ENCODE measurements around the gene FAM221B. TPM values are rescaled to one million over a fixed set of nuclear protein-coding genes. Genes with fewer than 3 reads are reported as not detected.
A peak's percentile ranks its signal among the peaks of the same experiment; 100 is the strongest.

The FAM221B gene
- total RNA-seq, 1 donor from 2014 or later: 1.1 TPM

DNA sequence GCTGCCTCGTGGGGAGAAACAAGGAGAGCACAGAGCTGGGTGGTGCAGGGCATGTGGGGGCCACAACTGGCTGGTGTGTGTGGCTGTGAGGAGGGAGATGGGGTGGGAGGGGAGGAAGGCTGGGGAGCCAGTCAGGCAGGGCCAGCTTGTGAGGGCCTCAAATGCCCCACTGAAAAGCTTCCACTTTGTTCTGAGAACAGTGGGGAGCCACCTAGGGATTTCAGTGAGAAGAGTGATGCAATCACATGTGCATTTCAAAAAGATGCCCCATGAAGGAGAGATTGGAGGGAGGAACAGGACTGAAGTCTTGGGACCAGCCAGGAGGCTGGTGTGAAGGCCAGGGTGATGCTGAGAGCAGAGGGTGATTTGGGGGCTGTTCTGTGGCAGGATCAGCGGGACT, 40.4 kb upstream of the FAM221B start:
- TF ChIP-seq, protein P1, sequence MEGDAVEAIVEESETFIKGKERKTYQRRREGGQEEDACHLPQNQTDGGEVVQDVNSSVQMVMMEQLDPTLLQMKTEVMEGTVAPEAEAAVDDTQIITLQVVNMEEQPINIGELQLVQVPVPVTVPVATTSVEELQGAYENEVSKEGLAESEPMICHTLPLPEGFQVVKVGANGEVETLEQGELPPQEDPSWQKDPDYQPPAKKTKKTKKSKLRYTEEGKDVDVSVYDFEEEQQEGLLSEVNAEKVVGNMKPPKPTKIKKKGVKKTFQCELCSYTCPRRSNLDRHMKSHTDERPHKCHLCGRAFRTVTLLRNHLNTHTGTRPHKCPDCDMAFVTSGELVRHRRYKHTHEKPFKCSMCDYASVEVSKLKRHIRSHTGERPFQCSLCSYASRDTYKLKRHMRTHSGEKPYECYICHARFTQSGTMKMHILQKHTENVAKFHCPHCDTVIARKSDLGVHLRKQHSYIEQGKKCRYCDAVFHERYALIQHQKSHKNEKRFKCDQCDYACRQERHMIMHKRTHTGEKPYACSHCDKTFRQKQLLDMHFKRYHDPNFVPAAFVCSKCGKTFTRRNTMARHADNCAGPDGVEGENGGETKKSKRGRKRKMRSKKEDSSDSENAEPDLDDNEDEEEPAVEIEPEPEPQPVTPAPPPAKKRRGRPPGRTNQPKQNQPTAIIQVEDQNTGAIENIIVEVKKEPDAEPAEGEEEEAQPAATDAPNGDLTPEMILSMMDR (conservative IDR thresholded peaks at IDR 0.05): no peak
- H3K27ac Mint-ChIP-seq: no peak overlapping the region
- no peaks in the 10 kb centered on the region for H3K36me3 Mint-ChIP-seq
- H3K4me1 Mint-ChIP-seq (ENCODE audit: unreplicated experiment): no peaks in the 10 kb centered on the region
- peaks cover 5% of the 10 kb centered on the region for H3K27me3 Mint-ChIP-seq
- no peak overlapping the region for H3K4me3 Mint-ChIP-seq
- no peak for DNase-seq (ENCODE audit: extremely low spot score, unreplicated experiment)
- no peaks in the 10 kb centered on the region for H3K9me3 Mint-ChIP-seq

GRCh38 chr9:35867538-35867937, 39.0 kb upstream of the FAM221B start:
- Mint-ChIP-seq H3K4me3 (no peak overlapping the region), H3K4me1 (ENCODE audit: unreplicated experiment) (no peaks in the 10 kb centered on the region)
- TF ChIP-seq, protein P1 (conservative IDR thresholded peaks at IDR 0.05): no peak

GRCh38 chr9:35864695-35865255, 36.2 kb upstream of the FAM221B start:
- Mint-ChIP-seq H3K9me3 (no peaks in the 10 kb centered on the region), H3K27ac (no peak overlapping the region), H3K27me3 (peaks cover 36% of the 10 kb centered on the region), H3K4me1 (ENCODE audit: unreplicated experiment) (no peaks in the 10 kb centered on the region), H3K4me3 (no peak overlapping the region), H3K36me3 (no peaks in the 10 kb centered on the region)
- TF ChIP-seq, protein P1 (conservative IDR thresholded peaks at IDR 0.05): no peak
- peak; percentile 55 for DNase-seq (ENCODE audit: extremely low spot score, unreplicated experiment)

More at GRCh38 chr9:35867538-35867937, 39.0 kb upstream of the FAM221B start:
- Mint-ChIP-seq H3K27ac (no peak overlapping the region), H3K27me3 (peaks cover 11% of the 10 kb centered on the region), H3K9me3 (no peaks in the 10 kb centered on the region), H3K36me3 (no peaks in the 10 kb centered on the region)
- DNase-seq (ENCODE audit: extremely low spot score, unreplicated experiment): peak; percentile 52

DNA sequence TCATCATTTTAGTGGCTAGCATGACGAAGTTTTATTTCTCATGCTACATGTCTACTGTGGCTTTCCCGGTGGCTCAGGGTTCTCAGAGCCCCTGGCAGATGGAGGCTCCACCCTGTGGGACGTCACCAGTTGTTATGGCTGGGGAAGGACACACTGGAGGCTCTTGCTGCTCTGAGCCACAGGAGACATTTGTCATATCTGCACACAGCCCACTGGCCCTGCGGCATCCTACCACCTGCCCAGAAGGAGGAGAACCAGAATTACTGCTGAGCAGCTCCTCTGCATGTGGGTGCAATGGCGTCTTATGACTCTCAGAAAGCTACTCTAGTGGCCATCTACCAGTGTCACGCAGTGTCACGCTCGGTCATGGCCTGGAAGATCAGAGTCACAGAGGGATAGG, 35.1 kb upstream of the FAM221B start:
- H3K36me3 Mint-ChIP-seq: no peaks in the 10 kb centered on the region
- no peaks in the 10 kb centered on the region for H3K9me3 Mint-ChIP-seq
- TF ChIP-seq, protein P1 (conservative IDR thresholded peaks at IDR 0.05): no peak
- no peaks in the 10 kb centered on the region for H3K4me1 Mint-ChIP-seq (ENCODE audit: unreplicated experiment)
- no peak overlapping the region for H3K4me3 Mint-ChIP-seq
- H3K27me3 Mint-ChIP-seq: peaks cover 40% of the 10 kb centered on the region
- DNase-seq (ENCODE audit: extremely low spot score, unreplicated experiment): no peak
- H3K27ac Mint-ChIP-seq: no peak overlapping the region

DNA sequence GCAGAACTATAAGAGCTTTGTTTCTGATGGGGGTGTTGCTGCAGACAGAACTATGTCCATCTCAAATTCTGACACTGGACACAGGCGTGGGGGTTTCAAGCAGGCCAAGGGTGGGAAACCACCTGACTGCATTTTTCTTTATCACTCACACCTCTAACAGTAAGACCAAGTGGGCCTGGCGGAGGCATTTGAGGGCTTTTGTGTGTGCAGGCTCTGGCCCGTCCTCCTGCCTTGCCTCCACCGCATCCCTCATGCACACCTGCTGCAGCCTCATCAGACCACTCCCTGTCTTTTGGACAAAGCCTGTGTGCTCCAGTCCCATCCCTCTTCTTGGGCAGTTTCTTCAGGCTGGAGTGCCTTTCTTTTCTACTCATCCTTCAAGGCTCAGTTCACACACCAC, 33.8 kb upstream of the FAM221B start:
- Mint-ChIP-seq H3K4me1 (ENCODE audit: unreplicated experiment) (no peaks in the 10 kb centered on the region), H3K36me3 (no peaks in the 10 kb centered on the region), H3K27me3 (peaks cover 40% of the 10 kb centered on the region), H3K27ac (no peak overlapping the region), H3K9me3 (no peaks in the 10 kb centered on the region), H3K4me3 (no peak overlapping the region)
- TF ChIP-seq, protein P1 (conservative IDR thresholded peaks at IDR 0.05): no peak
- no peak for DNase-seq (ENCODE audit: extremely low spot score, unreplicated experiment)

Measured in type B pancreatic cell (in vitro differentiated cells).